IMR-90 (cell line): ENCODE data around the gene FUT1. TPM values are rescaled to one million over a fixed set of nuclear protein-coding genes. Genes with fewer than 3 reads are reported as not detected.

Experiments
- ATAC-seq: fragments of 200-7000 bp; cut with Tn5 transposase; 2 replicates; pipeline ENCODE4 v1.9.1; 2020; ENCODE audit warnings: low read depth, mild to moderate bottlenecking, moderate library complexity
- BruUV-seq: library from RNA; stranded (reverse); fragments of 400-500 nt; replicated peaks from 2 replicates; lab custom pipeline; 2021; lab: Mats Ljungman, UMichigan
- CTCF ChIA-PET: fragments of 300-600 bp; formaldehyde crosslinking; extraction: SDS; loops from one replicate; lab custom pipeline; 2021; ENCODE audit warnings: antibody characterized with exemption; lab: Yijun Ruan, JAX
- POLR2A ChIA-PET: fragments of 300-600 bp; sonication (Branson Sonifier 250); formaldehyde crosslinking; loops from one replicate; lab custom pipeline; 2022; ENCODE audit warnings: antibody characterized with exemption; ENCODE audit not compliant: unreplicated experiment; lab: Charles Lee
- DNase-seq: peaks from one replicate; pipeline ENCODE4 v3.0.0; 2013
- H2AFZ ChIP-seq: replicated peaks from 2 replicates; pipeline ENCODE3; 2013; ENCODE audit warnings: low read length, mild to moderate bottlenecking; ENCODE audit not compliant: poor library complexity
- H2AK5ac ChIP-seq: 2 replicates; pipeline ENCODE4 v1.6.1; 2013; ENCODE audit warnings: low read depth, low read length, inconsistent platforms
- H2AK9ac ChIP-seq: replicated peaks from 2 replicates; pipeline ENCODE3; 2013; ENCODE audit warnings: mild to moderate bottlenecking, low read depth, low read length, moderate library complexity; ENCODE audit not compliant: poor library complexity
- H2BK120ac ChIP-seq: 2 replicates; pipeline ENCODE4 v1.6.1; 2013; ENCODE audit warnings: low read depth, low read length, inconsistent platforms
- H2BK15ac ChIP-seq: 3 replicates; pipeline ENCODE4 v1.6.1; 2013; ENCODE audit warnings: low read depth, low read length, inconsistent platforms
- H2BK20ac ChIP-seq: 2 replicates; pipeline ENCODE4 v1.6.1; 2013; ENCODE audit warnings: low read depth, mild to moderate bottlenecking, inconsistent platforms, low read length, moderate library complexity
- H2BK5ac ChIP-seq: 2 replicates; pipeline ENCODE4 v1.6.1; 2013; ENCODE audit warnings: mild to moderate bottlenecking, low read depth, low read length, inconsistent platforms; ENCODE audit not compliant: poor library complexity, severe bottlenecking
- H3K14ac ChIP-seq: replicated peaks from 2 replicates; pipeline ENCODE4 v1.6.1; 2013; ENCODE audit warnings: low read depth, low read length, inconsistent platforms
- H3K18ac ChIP-seq: 2 replicates; pipeline ENCODE4 v1.6.1; 2013; ENCODE audit warnings: low read depth, low read length, control low read depth
- H3K23ac ChIP-seq: 2 replicates; pipeline ENCODE4 v1.6.1; 2013; ENCODE audit warnings: low read depth, low read length, inconsistent platforms
- H3K27ac ChIP-seq: 2 replicates; pipeline ENCODE4 v1.5.1; 2013; ENCODE audit warnings: mild to moderate bottlenecking, control low read depth, low read length; ENCODE audit not compliant: insufficient read depth
- H3K27me3 ChIP-seq: 2 replicates; pipeline ENCODE4 v1.6.1; 2013; ENCODE audit warnings: low read length; ENCODE audit not compliant: control insufficient read depth, insufficient read depth
- H3K36me3 ChIP-seq: 2 replicates; pipeline ENCODE4 v1.6.1; 2013; ENCODE audit warnings: low read length, mixed read lengths; ENCODE audit not compliant: control insufficient read depth, insufficient read depth
- H3K4ac ChIP-seq: 2 replicates; pipeline ENCODE4 v1.6.1; 2013; ENCODE audit warnings: low read depth, low read length, inconsistent platforms
- H3K4me1 ChIP-seq: 2 replicates; pipeline ENCODE4 v1.6.1; 2013; ENCODE audit warnings: low read length, mixed read lengths; ENCODE audit not compliant: control insufficient read depth, insufficient read depth
- H3K4me2 ChIP-seq: 2 replicates; pipeline ENCODE4 v1.6.1; 2013; ENCODE audit warnings: low read depth, mild to moderate bottlenecking, control low read depth, low read length, moderate library complexity
- H3K4me3 ChIP-seq: 2 replicates; pipeline ENCODE4 v1.5.1; 2013; ENCODE audit warnings: low read depth, mild to moderate bottlenecking, control low read depth, low read length, moderate library complexity; ENCODE audit not compliant: insufficient read depth
- H3K56ac ChIP-seq: 2 replicates; pipeline ENCODE4 v1.6.1; 2013; ENCODE audit warnings: low read length, inconsistent platforms; ENCODE audit not compliant: insufficient read depth; ENCODE audit errors: extremely low read depth
- H3K79me1 ChIP-seq, 2 experiments: 2 replicates each; pipeline ENCODE4 v1.6.1; 2013; ENCODE audit warnings: low read length in 2 of 2, inconsistent platforms in 1 of 2, low read depth in 1 of 2
- H3K9ac ChIP-seq: 2 replicates; pipeline ENCODE4 v1.6.1; 2013; ENCODE audit warnings: low read depth, low read length, control low read depth
- H3K9me1 ChIP-seq: 2 replicates; pipeline ENCODE4 v1.6.1; 2013; ENCODE audit warnings: low read length, inconsistent platforms; ENCODE audit not compliant: insufficient read depth
- H3K9me3 ChIP-seq: 2 replicates; pipeline ENCODE4 v1.6.1; 2013; ENCODE audit warnings: low read length; ENCODE audit not compliant: control insufficient read depth, insufficient read depth
- H4K20me1 ChIP-seq: 2 replicates; pipeline ENCODE4 v1.6.1; 2013; ENCODE audit warnings: low read length, inconsistent platforms; ENCODE audit not compliant: insufficient read depth
- H4K5ac ChIP-seq: 2 replicates; pipeline ENCODE4 v1.6.1; 2013; ENCODE audit warnings: mild to moderate bottlenecking, low read depth, low read length, control low read depth
- H4K8ac ChIP-seq, 2 experiments: 2 replicates each; pipeline ENCODE4 v1.6.1; 2013; ENCODE audit warnings: low read depth in 2 of 2, low read length in 2 of 2, control low read depth in 1 of 2, inconsistent platforms in 1 of 2
- H4K91ac ChIP-seq: 2 replicates; pipeline ENCODE4 v1.6.1; 2013; ENCODE audit warnings: low read depth, low read length, inconsistent platforms; ENCODE audit not compliant: insufficient read depth
- RFX5 ChIP-seq: IDR thresholded peaks from 2 replicates; pipeline ENCODE4 v1.8.0; 2012; ENCODE audit warnings: low read depth, mild to moderate bottlenecking, low read length, moderate library complexity
- WGBS, 2 experiments: methylation state at CpG; one replicate each; pipeline versions ENCODE4 v1.1.5 to v1.1.7; 2013; ENCODE audit warnings: missing lambda C conversion rate in 2 of 2; ENCODE audit not compliant: insufficient read length in 1 of 2; ENCODE audit errors: extremely low coverage in 2 of 2; 5-methylcytosine and 5-hydroxymethylcytosine counted together
- dilution Hi-C: fragments of 300-500 bp; cut with HindIII; formaldehyde crosslinking; loops from one replicate; pipeline ENCODE4 v1.14.3; 2018; ENCODE audit warnings: low sequenced_read_pairs; ENCODE audit not compliant: unreplicated experiment
- in situ Hi-C: fragments of 300-500 bp; cut with MboI; formaldehyde crosslinking; loops from 3 replicates; pipeline ENCODE4 v1.14.3; 2019; ENCODE audit warnings: low sequenced_read_pairs, inconsistent platforms, mixed read lengths
- intact Hi-C: fragments of 100-400 bp; cut with micrococcal nuclease; formaldehyde crosslinking; loops from 2 replicates; pipeline ENCODE4 v1.10.0; 2022
- polyA plus RNA-seq, 3 experiments: library from polyadenylated mRNA; depleted of rRNA; stranded (reverse); fragments of >200 nt; gene quantifications; 2 replicates each; pipeline ENCODE4 v1.2.3, GENCODE V29; 2012; ENCODE audit warnings: low replicate concordance in 1 of 3
- total RNA-seq: library from RNA; depleted of rRNA; stranded (reverse); fragments of >200 nt; gene quantifications from 2 replicates; pipeline ENCODE4 v1.2.3, GENCODE V29; 2012

The FUT1 gene
- total and polyA plus RNA-seq, 2 of the 4 experiments (the other 2 are of a cell fraction), result 0.09 to 0.18 TPM

DNA sequence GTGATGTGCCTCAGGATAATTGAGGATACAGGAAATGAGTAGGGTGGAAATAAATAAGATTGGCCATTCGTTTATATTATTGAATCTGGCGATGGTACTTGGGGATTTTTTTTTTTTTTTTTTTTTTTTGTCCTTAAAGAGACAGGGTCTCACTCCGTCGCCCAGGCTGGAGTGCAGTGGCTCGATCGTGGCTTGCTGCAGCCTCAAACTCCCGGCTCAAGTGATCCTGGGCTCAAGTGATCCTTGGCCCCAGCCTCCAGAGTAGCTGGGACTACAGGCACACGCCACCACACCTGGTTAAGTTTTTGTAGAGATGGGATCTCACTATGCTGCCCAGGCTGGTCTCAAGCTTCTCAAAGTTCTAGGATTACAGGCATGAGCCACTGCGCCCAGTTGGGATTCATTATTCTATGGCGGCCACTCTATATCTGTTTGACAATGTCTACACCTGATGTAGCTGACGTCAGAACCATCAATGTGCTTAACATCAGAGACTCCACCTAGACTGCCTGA is 30.2 kb downstream of the FUT1 start:
- no peaks in the 10 kb centered on the region for H4K20me1 ChIP-seq
- CTCF ChIA-PET, result no interaction called here

More for the DNA sequence above, 30.2 kb downstream of the FUT1 start:
- Histone ChIP-seq H2BK5ac (no peak overlapping the region), H2BK15ac (no peak overlapping the region), H2BK120ac (no peak overlapping the region), H3K9me1 (peaks cover 5% of the 10 kb centered on the region), H4K91ac (no peak overlapping the region), H3K23ac (no peak overlapping the region), H3K9me3 (no peaks in the 10 kb centered on the region), H3K56ac (no peak overlapping the region), H3K18ac (no peak overlapping the region), H4K5ac (no peak overlapping the region), H3K79me1 (no peaks in the 10 kb centered on the region), H3K9ac (no peak overlapping the region), H3K36me3 (no peaks in the 10 kb centered on the region), H3K14ac (no peak overlapping the region), H3K27ac (no peak overlapping the region), H2BK20ac (no peak overlapping the region), H3K4me1 (peaks cover 4% of the 10 kb centered on the region; the same call in 1 of the 2 replicates), H2AFZ (no peak overlapping the region), H3K4ac (no peak overlapping the region), H4K8ac (no peak overlapping the region), H3K4me3 (no peak overlapping the region), H3K4me2 (no peak overlapping the region), H3K27me3 (no peaks in the 10 kb centered on the region), H2AK5ac (no peak overlapping the region), H2AK9ac (no peak overlapping the region)
- DNase-seq (no peak), ATAC-seq (no peak)
- intact Hi-C loops, result no loop called here
- TF ChIP-seq RFX5, result no peak
- WGBS, 2 experiments, result 67% methylated on average over 3 of the region's 11 CpGs; no CpG with 5 or more reads in 1 of the 2 experiments
- dilution Hi-C loops, result no loop called here
- no TSS peak for BruUV-seq
- in situ Hi-C loops, result no loop called here
- POLR2A ChIA-PET, result no interaction called here
